GM12891 (cell line): ENCODE results near the gene MORF4L1.
"Not testable (repeated sequence)": the region's sequence is repeated elsewhere in the genome, so short reads cannot be mapped to it uniquely, and the experiment has no call there.

Experiments used
- DNase-seq: peaks from one replicate; pipeline ENCODE4 v3.0.0; 2011; ENCODE audit warnings: low spot score; ENCODE audit not compliant: insufficient read length
- FAIRE-seq: peaks from 2 replicates; lab custom pipeline; 2011; peaks lifted over from hg19 to GRCh38; lab: Jason Lieb, UNC
- PAX5 ChIP-seq: IDR thresholded peaks from 2 replicates; pipeline ENCODE4 v1.6.1; 2011; ENCODE audit warnings: low read length, moderate library complexity, mild to moderate bottlenecking; ENCODE audit not compliant: insufficient read depth, severe bottlenecking
- POLR2A ChIP-seq: IDR thresholded peaks from 2 replicates; pipeline ENCODE4 v1.6.1; 2011; ENCODE audit warnings: low read depth, low read length, control low read depth
- POLR2AphosphoS5 ChIP-seq: IDR thresholded peaks from 2 replicates; pipeline ENCODE4 v1.6.1; 2011; ENCODE audit warnings: low read depth, low read length, control low read depth
- POU2F2 ChIP-seq: IDR thresholded peaks from 2 replicates; pipeline ENCODE4 v1.6.1; 2011; ENCODE audit warnings: low read depth, mild to moderate bottlenecking, control low read depth, low read length, moderate library complexity
- SPI1 ChIP-seq: IDR thresholded peaks from 2 replicates; pipeline ENCODE4 v1.6.1; 2011; ENCODE audit warnings: low read depth, low read length, control low read depth
- TAF1 ChIP-seq: IDR thresholded peaks from 2 replicates; pipeline ENCODE4 v1.6.1; 2011; ENCODE audit warnings: low read depth, low read length, control low read depth

The MORF4L1 gene

DNA sequence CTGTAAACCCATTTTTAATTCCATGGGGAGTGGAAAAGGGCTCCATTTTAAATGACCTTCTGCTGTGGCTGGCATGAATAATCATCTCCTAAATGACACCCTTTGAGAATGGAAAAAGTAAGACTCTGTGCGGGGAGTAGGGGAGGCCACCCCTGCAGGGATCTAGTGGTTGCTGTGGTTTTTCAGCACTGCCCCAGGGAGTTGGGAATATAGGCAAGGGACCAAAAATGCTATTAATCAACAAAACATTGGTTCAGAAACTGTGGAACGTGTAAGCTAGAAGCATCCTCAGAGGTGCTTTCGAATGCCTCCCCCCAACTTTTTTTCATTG is 31.3 kb upstream of the MORF4L1 start:
- TF ChIP-seq POLR2A: no peak
- TF ChIP-seq POU2F2: no peak
- no peak for TF ChIP-seq POLR2AphosphoS5
- no peak for TF ChIP-seq SPI1
- no peak for TF ChIP-seq PAX5
- no peak for DNase-seq
- FAIRE-seq: no peak

DNA sequence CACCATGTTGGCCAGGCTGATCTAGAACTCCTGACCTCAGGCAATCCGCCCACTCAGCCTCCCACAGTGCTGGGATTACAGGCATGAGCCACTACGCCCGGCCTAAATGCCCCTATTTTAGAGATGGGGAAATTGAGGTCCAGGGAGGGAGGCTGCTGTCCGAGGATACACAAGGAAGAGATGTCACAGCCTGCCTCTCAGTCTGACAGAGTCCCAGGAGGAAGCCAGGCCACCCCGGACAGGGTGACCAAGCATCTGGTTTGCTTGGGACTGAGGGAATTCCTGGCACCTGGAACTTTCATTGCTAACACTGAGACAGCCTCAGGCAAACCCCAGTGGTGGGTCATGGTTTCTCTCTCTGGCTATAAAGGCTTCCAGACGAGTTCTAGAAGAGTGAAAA is 30.8 kb upstream of the MORF4L1 start:
- no peak for TF ChIP-seq PAX5
- TF ChIP-seq POLR2AphosphoS5: no peak
- TF ChIP-seq TAF1: no peak
- TF ChIP-seq POU2F2: no peak
- TF ChIP-seq POLR2A: no peak
- no peak for TF ChIP-seq SPI1
- FAIRE-seq (no peak), DNase-seq (no peak)

DNA sequence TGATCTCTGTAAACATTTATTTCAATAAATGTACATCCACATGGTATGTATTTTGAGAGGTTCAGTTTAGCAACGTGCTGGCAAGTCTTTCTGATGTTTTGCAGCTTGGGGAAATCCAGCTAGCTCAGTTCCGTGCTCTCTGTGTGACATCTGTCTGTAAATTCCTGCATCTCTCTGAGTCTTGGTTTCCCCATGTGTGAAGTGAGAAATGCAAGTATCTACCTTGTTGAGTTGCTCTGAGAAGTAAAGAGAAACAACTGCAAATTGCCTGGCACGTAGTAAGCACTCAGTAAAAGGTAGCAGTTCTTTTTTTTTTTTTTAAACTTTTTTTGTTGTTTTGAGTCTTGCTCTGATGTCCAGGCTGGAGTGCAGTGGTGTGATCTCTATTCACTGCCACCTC is 30.2 kb upstream of the MORF4L1 start:
- TF ChIP-seq TAF1 (no peak), POLR2AphosphoS5 (no peak), POLR2A (no peak), SPI1 (no peak), POU2F2 (no peak), PAX5 (no peak)
- no peak for DNase-seq
- FAIRE-seq: peak; percentile 23

DNA sequence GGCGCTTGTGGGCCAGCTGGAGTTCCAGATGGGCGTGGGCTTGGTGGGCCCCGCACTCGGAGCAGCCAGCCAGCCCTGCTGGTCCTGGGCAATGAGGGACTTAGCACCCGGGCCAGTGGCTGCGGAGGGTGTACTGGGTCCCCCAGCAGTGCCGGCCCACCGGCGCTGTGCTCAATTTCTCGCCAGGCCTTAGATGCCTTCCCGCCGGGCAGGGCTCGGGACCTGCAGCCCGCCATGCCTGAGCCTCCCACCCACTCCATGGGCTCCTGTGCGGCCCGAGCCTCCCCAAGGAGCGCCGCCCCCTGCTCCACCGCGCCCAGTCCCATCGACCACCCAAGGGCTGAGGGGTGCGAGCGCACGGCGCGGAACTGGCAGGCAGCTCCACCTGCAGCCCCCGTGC is 25.8 kb upstream of the MORF4L1 start:
- FAIRE-seq, DNase-seq: not testable (repeated sequence)

DNA sequence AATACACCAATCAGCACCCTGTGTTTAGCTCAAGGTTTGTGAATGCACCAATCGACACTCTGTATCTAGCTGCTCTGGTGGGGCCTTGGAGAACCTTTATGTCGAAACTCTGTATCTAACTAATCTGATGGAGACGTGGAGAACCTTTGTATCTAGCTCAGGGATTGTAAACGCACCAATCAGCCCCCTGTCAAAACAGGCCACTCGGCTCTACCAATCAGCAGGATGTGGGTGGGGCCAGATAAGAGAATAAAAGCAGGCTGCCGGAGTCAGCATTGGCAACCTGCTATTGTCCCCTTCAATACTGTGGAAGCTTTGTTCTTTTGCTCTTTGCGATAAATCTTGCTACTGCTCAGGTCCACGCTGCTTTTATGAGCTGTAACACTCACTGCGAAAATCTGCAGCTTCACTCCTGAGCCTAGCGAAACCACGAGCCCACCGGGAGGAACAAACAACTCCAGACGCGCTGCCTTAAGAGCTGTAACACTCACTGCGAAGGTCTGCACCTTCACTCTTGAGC is 25.2 kb upstream of the MORF4L1 start:
- FAIRE-seq: not testable (repeated sequence)

DNA sequence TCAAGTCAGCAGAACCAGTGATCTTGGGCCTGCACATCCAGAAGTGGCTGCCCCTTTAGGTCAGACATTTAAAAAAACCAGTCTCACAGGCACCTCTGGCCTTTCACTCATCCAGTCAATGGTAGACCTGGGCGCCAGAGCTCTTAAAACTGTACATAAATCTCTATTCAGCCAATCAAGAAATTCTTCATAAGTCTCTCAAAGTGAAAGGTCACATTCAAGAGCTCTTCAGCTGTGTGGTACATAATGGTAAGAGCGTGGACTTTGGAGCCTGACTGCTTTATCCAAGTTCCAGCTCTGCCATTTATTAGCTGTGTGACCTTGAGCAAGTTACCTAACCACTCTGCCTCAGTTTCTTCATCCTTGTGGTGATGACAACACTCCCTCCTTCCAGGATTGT is 22.3 kb upstream of the MORF4L1 start:
- TF ChIP-seq POLR2AphosphoS5 (no peak), POLR2A (no peak), POU2F2 (no peak), PAX5 (no peak), TAF1 (no peak), SPI1 (no peak)
- FAIRE-seq: no peak
- DNase-seq: no peak

More for the DNA sequence above, 25.2 kb upstream of the MORF4L1 start:
- not testable (repeated sequence) for DNase-seq

DNA sequence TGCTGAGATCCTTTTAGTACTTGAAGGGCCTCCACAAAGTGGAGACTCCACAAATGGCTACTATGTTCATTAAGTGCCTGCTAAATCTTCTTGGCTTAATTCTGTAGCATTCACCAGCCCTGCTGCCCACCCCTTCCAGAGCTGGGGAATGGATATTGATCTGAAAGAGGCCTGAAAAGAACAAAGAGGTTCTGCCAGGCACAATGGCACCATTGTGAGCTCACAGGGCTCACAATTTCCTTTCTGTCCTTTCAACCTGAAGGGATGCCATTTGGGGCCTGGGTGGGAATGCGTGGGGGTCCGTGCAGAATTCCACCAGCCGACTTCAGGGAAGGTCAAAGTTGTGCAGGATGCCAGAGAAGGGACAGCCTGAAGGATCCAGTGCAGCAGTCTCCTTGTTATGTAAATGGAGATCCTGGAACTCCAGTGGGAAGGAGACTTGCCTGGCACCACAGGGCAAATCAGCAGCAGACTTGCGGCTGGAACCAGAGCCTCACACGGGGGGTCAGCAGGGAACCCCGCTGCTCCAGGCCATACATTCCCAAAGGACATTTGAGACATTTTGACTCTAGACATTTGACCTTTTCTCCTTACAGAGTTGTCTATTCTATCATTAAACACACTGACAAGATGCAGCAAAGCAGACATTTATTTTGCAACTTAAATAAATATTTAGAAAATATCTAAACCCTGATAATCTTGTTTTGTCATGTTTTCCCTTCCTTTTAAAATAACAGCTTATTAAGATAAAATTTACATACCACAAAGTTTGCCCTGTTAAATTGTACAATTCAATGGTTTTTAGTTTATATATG is 21.5 kb upstream of the MORF4L1 start:
- DNase-seq: no peak
- no peak for TF ChIP-seq TAF1
- FAIRE-seq: no peak

DNA sequence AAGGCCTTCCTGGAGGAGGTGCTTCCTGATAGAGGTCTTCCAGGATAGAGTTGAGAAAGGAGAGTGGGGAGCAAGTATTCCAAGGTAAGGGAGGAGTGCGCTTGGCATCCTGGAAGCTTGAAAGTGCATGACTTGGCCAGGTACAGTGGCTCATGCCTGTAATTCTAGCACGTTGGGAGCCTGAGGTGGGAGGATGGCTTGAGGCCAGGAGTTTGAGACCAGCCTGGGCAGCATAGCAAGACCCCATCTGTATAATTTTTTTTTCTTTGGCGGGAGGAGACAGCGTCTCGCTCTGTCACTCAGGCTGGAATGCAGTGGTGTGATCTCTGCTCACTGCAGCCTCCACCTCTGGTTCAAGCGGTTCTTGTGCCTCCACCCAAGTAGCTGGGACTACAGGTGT is 19.2 kb upstream of the MORF4L1 start:
- FAIRE-seq: no peak
- no peak for DNase-seq
- TF ChIP-seq POLR2AphosphoS5 (no peak), PAX5 (no peak)

DNA sequence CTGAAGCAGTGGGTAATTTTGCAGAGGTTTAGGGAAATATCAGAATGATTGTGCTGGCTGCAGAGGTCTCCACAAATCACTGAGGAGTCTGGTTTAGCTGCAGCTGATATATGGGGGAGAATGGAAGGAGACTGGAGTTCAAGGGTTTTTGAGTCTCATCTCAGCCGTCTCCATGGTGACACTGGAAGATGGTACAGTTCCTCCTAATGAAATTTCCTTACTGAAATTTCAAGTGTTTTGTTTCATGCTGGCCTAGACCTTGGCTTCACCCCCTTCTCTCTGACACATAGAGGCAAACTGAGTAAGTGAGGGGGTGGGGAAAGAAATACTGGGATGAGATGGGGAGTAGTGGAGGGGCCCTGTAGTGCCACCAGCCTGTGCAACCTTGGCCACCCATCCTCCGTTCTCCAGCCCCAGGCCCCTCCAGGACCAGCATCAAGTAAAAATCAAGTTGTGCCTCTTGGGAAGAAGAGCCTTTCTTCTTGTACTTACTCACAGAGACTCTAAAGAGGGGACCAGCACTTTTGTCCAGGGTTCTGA is 17.8 kb upstream of the MORF4L1 start:
- no peak for DNase-seq
- no peak for FAIRE-seq
- no peak for TF ChIP-seq POLR2AphosphoS5
- no peak for TF ChIP-seq POU2F2
- TF ChIP-seq SPI1: no peak
- no peak for TF ChIP-seq POLR2A
- no peak for TF ChIP-seq PAX5

DNA sequence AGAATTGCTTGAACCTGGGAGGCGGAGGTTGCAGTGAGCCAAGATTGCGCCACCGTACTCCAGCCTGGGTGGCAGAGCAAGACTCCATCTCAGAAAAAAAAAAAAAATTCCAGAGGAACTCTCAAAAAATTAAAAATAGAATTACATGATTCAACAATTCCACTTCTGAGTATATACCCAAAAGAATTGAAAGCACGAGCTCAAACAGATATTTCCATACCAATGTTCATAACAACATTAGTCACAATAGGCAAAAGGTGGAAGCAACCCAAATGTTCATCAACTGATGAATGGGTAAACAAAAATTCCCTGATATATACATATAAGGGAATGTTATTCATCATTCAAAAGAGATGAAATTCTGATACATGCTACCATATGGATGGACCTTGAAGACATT is 16.9 kb upstream of the MORF4L1 start:
- FAIRE-seq (no peak), DNase-seq (no peak)
- no peak for TF ChIP-seq POLR2A
- no peak for TF ChIP-seq TAF1
- TF ChIP-seq PAX5: no peak
- TF ChIP-seq POLR2AphosphoS5: no peak
- TF ChIP-seq POU2F2: no peak
- TF ChIP-seq SPI1: no peak

DNA sequence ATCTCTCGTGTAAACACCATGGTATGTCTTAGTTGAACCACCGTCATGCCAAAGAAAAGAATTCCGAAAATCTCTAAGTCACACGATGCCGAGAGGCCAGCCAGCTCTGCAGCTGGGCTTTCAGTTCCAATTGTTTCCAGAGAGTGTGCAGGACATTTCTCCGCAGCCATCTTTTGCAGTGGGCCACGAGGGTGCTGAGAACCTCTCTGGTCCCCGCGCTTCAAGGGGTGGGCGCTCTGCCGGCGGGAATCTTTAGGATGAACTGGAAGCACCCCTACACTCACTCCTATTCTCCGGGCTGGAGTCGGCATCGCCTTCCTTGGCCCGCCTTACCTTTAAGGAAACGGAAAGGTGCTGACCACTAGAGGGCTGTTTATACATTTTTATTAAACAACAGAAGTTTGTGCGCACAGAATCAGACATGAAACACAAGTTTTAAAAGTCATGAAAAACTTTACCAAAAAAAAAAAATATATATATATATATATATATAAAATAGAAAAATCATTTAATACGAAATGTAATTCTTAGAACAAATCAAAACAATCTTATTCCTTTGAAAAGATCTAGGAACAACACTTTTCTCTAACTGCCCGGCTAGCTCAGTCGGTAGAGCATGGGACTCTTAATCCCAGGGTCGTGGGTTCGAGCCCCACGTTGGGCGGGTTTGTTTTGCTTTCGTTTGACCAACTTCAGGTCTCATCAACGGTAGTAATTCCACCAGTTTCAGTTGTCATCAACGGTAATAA is 12.5 kb upstream of the MORF4L1 start:
- DNase-seq (no peak), FAIRE-seq (peak; percentile 68)
- TF ChIP-seq PAX5 (no peak), POLR2A (no peak), SPI1 (no peak), POU2F2 (no peak), POLR2AphosphoS5 (no peak)

DNA sequence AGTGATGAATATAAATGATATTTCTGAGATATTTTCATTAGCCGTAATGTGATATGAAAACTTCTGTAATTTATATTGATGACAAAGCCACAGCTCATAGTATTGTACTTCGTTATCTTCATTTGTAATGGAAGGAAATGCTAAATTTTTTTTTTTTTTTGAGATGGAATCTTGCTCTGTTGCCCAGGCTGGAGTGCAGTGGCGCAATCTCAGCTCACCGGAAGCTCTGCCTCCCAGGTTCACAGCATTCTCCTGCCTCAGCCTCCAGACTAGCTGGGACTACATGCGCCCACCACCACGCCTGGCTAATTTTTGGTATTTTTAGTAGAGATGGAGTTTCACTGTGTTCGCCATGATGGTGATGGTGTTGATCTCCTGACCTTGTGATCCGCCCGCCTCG is 7.1 kb upstream of the MORF4L1 start:
- DNase-seq, FAIRE-seq: not testable (repeated sequence)

DNA sequence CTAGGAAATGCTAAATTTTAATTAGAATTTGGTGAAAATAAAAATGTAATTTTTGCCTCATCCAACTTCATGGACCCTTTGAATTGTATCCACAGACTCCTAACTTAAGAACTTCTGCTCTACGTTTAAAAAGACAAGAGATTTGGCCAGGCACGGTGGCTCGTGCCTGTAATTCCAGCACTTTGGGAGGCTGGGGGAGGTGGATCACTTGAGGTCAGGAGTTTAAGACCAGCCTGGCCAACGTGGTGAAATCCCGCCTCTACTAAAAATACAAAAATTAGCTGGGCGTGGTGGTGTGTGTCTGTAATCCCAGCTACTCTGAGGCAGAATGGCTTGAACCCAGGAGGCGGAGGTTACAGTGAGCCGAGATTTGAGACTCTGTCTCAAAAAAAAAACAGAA is 6.7 kb upstream of the MORF4L1 start:
- FAIRE-seq, DNase-seq: not testable (repeated sequence)
